ENCODE measurements around the gene DGKQ.

DNA sequence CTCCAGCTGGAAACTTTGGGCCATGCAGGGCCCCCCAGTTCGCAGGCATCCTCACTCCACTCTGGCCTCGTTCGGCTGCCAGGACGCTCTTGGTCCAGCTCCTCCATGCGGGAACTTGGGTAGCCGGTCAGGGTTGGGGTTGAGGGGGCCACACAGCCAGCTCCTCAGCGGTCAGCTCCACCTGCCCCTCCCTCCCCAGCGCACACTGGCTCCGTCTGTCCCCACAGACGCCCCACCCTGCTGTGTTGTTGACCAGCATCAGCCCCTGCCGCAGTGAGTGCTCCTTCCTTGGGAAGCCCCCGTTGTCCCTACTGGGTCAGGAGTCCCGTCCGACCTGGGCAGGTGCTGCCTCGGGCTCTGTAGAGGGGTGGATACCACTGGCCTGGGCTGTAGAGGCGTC, 43.8 kb upstream of the DGKQ start:
- TF ChIP-seq POLR2AphosphoS5 (IDR thresholded peaks at IDR 0.05; ENCODE audit: low read depth, low read length) (no peak), TAF1 (IDR thresholded peaks at IDR 0.05; ENCODE audit: borderline replicate concordance, insufficient read depth, low read length) (no peak)
